ENCODE measurements around the gene TNFSF8.

Gene TNFSF8

GRCh38 chr9:114935119-114935518 lies 4.7 kb upstream of the TNFSF8 start:
- DNase-seq: no peak

GRCh38 chr9:114932502-114932901 lies 2.1 kb upstream of the TNFSF8 start:
- DNase-seq: no peak

DNA sequence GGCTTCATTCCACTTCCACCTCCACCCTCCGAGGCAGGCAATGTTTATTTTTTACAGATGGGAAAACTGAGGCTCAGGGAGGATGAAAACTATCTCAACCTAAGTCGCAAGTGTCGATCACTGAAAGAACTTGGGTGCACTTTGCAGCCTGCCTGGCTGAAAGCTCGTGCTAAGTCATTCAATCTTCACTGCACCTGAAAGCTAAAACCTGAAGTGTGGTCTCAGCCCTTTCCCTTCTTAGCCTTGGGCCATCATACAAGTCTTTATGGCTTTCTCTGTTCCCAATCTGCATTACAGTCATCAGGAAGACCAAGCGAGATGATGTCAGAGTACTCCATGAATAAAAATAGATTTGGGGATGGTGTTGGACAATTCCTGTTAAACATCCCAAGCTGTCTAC lies 1.0 kb upstream of the TNFSF8 start:
- no peak for DNase-seq

- DNase-seq: no peak
These were observed 1.2 kb downstream of the TNFSF8 start for GRCh38 chr9:114929201-114929600.

DNA sequence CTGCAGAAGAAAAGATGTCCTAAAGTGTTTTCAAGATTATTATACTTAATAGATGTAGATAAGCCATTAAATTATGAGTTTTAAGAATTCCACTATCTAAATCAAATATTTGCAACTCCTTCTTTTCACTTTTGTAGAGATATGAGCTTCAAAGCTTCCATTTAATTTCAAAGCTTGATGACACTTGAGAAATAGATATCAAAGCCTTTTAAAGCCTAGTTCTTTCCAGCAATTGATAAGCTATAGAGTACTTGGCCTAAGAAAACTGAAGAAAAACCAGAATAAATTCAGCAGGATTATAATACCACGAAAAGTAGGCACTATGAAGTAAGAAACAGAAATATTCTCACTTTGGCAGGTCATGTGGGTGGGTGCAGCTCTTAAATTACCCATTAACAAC lies 1.7 kb downstream of the TNFSF8 start:
- DNase-seq: no peak

DNA sequence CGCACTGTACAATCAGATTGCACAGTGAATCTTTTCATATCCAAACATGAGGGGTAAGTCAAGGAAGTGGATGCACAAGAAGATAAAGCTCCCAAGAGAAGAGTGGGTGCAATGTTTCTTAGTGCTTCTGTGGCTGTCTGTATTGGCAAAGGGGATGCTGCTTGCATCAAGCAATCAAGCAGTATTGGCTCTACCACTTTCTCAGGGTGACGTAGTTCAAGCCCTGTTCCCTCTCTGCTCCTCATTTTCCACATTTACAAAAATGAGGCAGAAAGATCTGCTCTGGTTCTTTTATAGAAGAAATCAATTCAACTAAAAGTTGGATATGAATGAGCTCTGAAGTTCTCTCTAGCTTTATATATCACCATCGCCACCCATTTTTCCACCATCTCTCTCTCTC lies 2.3 kb downstream of the TNFSF8 start:
- no peak for DNase-seq

- no peak for DNase-seq
These were observed 4.7 kb downstream of the TNFSF8 start for GRCh38 chr9:114925672-114926071.

DNA sequence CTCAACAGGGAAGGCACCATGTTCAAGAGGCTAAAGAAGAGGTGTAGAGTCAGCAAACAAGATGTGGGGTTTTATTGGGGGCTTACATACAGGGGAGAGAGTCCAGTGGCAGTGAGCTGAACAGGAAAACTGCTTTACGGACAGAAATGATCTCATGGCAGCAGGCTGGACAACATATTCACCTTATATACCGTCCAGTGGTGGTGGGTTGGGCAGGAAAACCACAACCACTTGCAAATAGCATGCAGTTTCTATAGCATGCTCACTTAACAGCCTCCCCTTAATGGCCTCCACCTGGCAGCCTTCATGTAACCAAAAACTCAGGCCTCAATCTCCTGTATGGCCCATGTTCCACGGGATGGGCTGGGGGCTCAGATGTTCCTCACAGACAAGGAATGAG lies 5.4 kb downstream of the TNFSF8 start:
- no peak for DNase-seq

- no peak for DNase-seq
These were observed 6.1 kb downstream of the TNFSF8 start for GRCh38 chr9:114924327-114924726.

GRCh38 chr9:114923918-114924317 lies 6.5 kb downstream of the TNFSF8 start:
- no peak for DNase-seq

DNA sequence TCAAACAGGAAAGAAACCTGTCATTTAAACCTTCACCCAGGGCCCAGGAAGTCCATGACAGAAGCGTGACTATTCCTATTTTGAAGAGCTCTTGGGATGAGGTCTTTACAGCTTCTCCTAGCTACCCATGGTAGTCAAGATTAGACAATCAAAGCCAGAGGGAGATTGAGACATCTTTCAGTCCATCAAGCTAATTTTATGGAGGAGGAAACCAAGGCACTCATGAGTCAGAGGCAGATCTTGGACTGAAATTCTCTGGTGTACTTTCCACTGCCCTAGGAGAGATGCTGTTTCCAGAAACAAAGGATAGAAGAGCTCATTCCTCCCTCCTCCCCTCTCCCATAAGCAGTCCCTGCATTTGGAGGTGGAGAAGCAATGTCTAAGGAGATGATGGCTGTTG lies 9.2 kb downstream of the TNFSF8 start:
- no peak for DNase-seq

DNA sequence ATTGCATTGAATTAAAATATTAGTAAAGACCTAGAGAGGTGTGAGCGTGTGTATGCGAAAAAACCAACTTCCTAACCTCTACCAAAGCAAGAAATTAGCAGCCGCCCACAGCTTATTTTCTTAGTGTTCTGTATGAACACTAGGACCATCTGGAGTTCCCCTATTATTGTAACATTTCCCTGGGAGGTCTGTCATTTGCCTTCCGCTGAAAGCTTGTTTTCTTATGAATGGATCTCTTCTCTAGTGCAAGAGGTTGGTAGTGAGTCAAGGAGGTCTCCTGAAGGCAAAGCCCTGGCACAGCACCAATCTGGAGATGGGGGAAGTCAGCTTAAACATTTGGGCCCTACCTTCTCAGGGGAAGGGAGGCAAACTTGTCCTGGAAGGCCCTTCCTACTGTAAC lies 10.8 kb downstream of the TNFSF8 start:
- DNase-seq: peak; percentile 85

DNA sequence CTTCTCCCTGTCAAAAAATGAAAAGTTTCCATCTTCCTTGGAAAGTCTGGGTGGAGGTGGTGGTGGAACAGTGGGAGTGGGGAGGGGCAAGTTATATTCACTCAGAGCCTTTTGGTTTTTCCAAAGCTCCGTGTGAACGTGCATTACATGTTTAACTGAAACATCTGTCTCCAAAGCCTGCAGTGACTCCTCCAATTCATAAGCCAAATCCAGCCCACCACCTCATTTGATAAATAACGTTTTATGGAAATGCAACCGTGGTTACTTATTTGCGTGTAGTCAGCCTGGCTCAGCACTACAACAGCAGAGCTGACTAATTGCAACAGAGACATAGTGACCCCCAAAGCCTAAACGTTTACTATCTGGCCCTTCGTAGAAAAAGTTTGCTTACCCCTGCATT lies 13.9 kb downstream of the TNFSF8 start:
- no peak for DNase-seq

- DNase-seq: no peak
These were observed 16.3 kb downstream of the TNFSF8 start for GRCh38 chr9:114914139-114914538.

- peak; percentile 25 for DNase-seq
These were observed 16.7 kb downstream of the TNFSF8 start for GRCh38 chr9:114913656-114914055.

GRCh38 chr9:114913217-114913616 lies 17.2 kb downstream of the TNFSF8 start:
- DNase-seq: no peak

DNA sequence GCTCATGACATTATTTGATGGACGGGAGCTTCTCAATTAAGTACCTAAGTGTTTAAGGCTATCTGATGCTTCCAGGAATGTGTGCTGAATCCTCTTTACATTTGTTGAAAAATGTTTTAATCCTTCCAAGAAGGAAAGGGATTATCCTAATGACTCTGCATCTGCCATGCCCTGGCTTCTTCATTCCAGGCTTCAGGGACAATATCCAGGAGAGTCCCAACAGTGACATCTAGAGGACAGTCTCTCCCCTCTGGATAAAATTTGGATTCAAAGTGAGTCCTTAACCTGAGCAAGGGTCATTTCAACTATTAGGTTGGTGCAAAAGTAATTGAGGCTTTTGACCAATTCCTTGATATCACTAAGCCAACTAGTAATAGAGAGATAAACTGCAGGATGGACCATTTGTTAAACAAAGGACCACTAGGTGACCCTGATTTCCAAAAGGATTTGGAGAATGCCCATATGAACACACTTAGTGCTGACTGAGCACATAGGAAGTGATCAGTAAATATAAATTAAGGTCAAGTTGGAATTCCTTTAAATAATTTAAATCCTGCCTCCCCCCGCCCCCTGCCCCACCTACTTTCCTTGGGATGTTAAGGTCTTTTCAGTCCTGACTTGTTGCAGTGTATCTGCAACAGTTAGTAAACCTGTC lies 19.1 kb downstream of the TNFSF8 start:
- DNase-seq: peak; percentile 43

- no peak for DNase-seq
These were observed 19.9 kb downstream of the TNFSF8 start for GRCh38 chr9:114910541-114910940.

DNA sequence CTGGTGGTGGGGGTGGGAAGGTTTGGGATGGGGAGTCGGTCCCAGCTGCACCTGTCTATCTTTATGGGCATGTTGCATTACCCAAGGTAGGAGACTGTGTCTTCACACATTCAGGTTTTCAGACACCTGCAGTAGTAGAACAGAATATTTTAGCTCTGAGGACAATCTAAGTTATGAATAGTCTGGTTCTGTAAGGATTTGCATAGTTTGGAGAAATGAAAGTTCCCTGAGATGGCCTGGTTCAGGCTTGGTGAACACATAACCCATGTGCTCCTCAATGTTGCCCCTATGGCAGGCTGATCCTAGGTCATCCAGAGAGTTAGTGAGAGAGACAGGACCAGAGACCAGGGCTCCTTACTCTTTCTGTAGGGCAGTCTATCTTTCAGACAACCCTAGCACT lies 20.7 kb downstream of the TNFSF8 start:
- DNase-seq: no peak

DNA sequence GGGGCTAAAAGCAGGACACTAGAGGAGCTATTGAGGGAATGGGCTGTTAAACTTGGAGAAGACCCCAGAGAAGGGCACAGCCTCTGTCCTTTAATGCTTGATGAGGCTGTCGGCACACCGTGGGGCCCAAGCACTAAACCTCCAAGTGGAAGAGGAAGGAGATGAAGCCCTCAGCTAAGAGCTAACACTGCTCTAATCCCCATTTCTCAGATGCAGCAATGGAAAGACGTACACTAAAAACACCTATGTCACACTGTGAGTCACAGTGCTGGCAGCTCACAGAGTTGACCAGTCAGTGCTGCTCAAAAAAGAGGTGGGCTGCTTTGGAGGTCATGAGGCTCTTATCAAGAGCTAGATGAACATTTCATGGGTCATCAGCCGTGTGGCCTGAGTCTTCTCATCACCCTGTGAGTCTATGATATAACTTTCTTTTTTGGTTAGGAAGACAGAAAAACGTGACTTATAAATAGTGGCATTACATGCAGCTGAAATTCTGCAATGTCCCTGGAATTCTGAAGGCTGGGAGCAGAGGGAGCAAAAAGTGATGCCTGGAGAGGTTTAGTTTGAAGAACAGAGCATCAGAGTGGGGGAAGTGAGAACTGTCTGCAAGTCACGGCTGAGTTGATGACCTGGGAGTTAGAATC lies 21.5 kb downstream of the TNFSF8 start:
- peak; percentile 85 for DNase-seq

GRCh38 chr9:114908104-114908622 lies 22.2 kb downstream of the TNFSF8 start:
- DNase-seq: peak; percentile 99

DNA sequence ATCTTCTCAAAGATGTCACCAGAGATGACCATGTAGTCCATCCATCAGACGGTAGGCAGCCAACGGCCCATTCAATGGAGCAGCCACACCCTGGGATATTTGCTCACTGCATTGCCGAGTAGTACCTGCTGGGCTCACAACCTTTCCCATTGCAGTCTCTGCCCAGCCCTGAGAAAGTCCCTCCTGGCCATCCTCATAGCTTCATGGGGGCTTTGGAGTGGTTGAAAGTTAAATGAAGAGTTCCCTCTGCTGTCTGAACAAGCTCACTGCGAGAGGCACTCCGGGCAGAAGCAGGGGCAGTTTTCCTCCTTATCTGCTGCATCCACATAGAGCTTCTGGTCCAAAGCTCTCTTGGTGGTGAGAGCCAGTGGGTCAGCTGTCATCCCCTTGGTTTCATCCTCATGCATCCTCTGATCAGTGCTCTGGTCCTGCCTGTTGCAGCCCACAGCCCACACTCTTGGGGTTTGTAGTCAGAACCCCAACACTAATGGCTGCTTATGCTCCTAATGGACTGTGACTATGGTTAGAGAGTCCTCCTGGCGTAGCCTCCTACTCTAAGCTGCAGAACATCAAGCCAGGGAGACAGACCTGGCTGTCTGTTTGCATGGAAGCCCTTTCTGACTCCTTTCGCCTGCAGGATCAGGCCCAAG lies 23.3 kb downstream of the TNFSF8 start:
- DNase-seq: peak; percentile 97

- DNase-seq: peak; percentile 99
These were observed 25.0 kb downstream of the TNFSF8 start for GRCh38 chr9:114905170-114905940.
